Loucy (cell line): Measurements from ENCODE around the gene CTNNBL1.

Experiments
- H2AFZ ChIP-seq: fragments of 200-600 bp; sonication (generic); 2 replicates; pipeline ENCODE4 v1.6.0; 2016; ENCODE audit warnings: antibody characterized with exemption, mild to moderate bottlenecking, low read length, moderate library complexity
- H3F3A ChIP-seq: fragments of 200-600 bp; 2 replicates; pipeline ENCODE4 v1.6.0; 2016; ENCODE audit warnings: antibody characterized with exemption, low read depth, mild to moderate bottlenecking
- H3K27me3 ChIP-seq: fragments of 200-600 bp; sonication (generic); 2 replicates; pipeline ENCODE4 v1.6.1; 2014; ENCODE audit warnings: low read length, mild to moderate bottlenecking; ENCODE audit not compliant: insufficient read depth, poor library complexity, severe bottlenecking
- H3K36me3 ChIP-seq: fragments of 200-600 bp; sonication (generic); 2 replicates; pipeline ENCODE4 v1.6.1; 2016; ENCODE audit warnings: low read length; ENCODE audit not compliant: insufficient read depth
- H3K4me1 ChIP-seq: fragments of 200-600 bp; sonication (generic); 2 replicates; pipeline ENCODE4 v1.5.1; 2014; ENCODE audit warnings: low read length, mild to moderate bottlenecking; ENCODE audit not compliant: insufficient read depth, poor library complexity, severe bottlenecking
- H3K4me2 ChIP-seq: fragments of 200-600 bp; sonication (generic); 2 replicates; pipeline ENCODE4 v1.6.0; 2014; ENCODE audit warnings: antibody characterized with exemption, low read length, low read depth, mild to moderate bottlenecking; ENCODE audit not compliant: poor library complexity, severe bottlenecking
- H3K4me3 ChIP-seq: fragments of 200-600 bp; sonication (generic); 2 replicates; pipeline ENCODE4 v1.5.1; 2014; ENCODE audit warnings: low read length, mild to moderate bottlenecking, mixed read lengths; ENCODE audit not compliant: poor library complexity, severe bottlenecking
- H3K79me2 ChIP-seq: fragments of 200-600 bp; sonication (generic); 2 replicates; pipeline ENCODE4 v1.6.1; 2014; ENCODE audit warnings: low read length; ENCODE audit not compliant: insufficient read depth
- H3K9ac ChIP-seq: fragments of 200-600 bp; sonication (generic); 2 replicates; pipeline ENCODE4 v1.6.0; 2014; ENCODE audit warnings: mild to moderate bottlenecking, low read depth, low read length, moderate library complexity; ENCODE audit not compliant: poor library complexity, severe bottlenecking
- H3K9me2 ChIP-seq: fragments of 200-600 bp; sonication (generic); replicated peaks from 2 replicates; pipeline ENCODE4 v1.6.1; 2016; ENCODE audit warnings: low read depth, low read length, mixed read lengths
- H3K9me3 ChIP-seq: fragments of 200-600 bp; sonication (generic); 2 replicates; pipeline ENCODE4 v1.6.1; 2014; ENCODE audit warnings: mild to moderate bottlenecking, antibody characterized with exemption, low read length, low read depth; ENCODE audit not compliant: insufficient read depth
- H4K20me1 ChIP-seq: fragments of 200-600 bp; sonication (generic); 2 replicates; pipeline ENCODE4 v1.6.0; 2014; ENCODE audit warnings: antibody characterized with exemption, low read length, mild to moderate bottlenecking; ENCODE audit not compliant: insufficient read depth, poor library complexity, severe bottlenecking
- EZH2phosphoT487 ChIP-seq: fragments of 200-600 bp; IDR thresholded peaks from 2 replicates; pipeline ENCODE4 v1.6.1; 2018; ENCODE audit warnings: antibody characterized with exemption, mild to moderate bottlenecking, moderate library complexity, borderline replicate concordance
- TF ChIP-seq, protein P1 (sequence below): fragments of 200-600 bp; sonication (generic); conservative IDR thresholded peaks from 2 replicates; pipeline ENCODE4 v1.5.1; 2014; ENCODE audit warnings: mild to moderate bottlenecking, antibody characterized with exemption, low read length

CTNNBL1 gene

DNA sequence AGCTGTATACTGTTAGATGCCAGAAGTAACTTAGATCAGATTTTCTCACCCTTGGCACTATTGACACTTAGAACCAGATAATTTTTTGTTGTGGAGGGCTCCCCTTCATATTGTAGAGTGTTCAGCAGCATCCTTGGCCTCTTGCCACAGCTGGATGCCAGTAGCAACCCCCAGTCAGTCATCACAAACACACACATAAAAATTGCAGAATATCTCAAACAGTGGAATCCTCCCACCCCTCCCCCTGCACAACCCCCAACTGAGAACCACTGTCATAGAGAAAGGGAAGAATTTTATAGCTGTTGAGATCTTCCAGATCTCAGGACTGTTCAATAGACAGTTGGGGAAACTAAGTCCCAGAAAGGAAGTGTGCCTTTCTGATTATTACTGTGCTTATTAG, 127.9 kb downstream of the CTNNBL1 start:
- Histone ChIP-seq H3K27me3 (no peaks in the 10 kb centered on the region), H3K4me3 (no peak overlapping the region), H3K4me1 (no peaks in the 10 kb centered on the region), H3K9me2 (no peaks in the 10 kb centered on the region), H3K9ac (no peak overlapping the region), H3K4me2 (no peak overlapping the region), H3F3A (no peaks in the 10 kb centered on the region), H3K79me2 (no peaks in the 10 kb centered on the region; the same call in 1 of the 2 replicates), H2AFZ (no peak overlapping the region), H3K9me3 (no peaks in the 10 kb centered on the region), H3K36me3 (peaks cover 17% of the 10 kb centered on the region; the same call in 1 of the 2 replicates), H4K20me1 (no peaks in the 10 kb centered on the region)
- no peak for TF ChIP-seq EZH2phosphoT487

DNA sequence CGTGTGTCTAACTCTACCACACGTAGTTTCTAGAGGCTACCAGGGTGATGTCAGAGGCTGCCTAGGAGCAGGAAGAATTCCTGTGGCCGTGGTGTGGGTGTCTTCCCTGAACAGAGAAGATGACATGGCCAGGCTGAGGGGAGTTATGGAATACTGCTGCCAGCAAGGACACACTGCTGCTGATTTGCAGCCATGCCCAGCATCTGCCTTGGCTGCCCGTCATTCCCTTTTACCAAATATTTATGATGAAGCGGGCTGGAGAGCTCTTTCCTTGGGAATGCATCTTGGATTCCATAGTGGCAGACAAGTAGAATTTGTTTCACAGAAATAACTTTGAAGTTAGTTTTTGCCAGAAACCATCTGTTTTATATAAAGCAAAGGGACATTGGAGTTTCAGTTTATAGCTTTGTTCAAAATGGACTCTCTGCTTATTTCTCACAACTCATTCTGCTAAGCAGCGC, 128.3 kb downstream of the CTNNBL1 start:
- Histone ChIP-seq H3K9ac (no peak overlapping the region), H3K9me3 (no peaks in the 10 kb centered on the region), H3F3A (no peaks in the 10 kb centered on the region), H3K4me3 (no peak overlapping the region), H3K4me2 (no peak overlapping the region), H3K27me3 (no peaks in the 10 kb centered on the region), H3K36me3 (peaks cover 17% of the 10 kb centered on the region; the same call in 1 of the 2 replicates), H3K9me2 (no peaks in the 10 kb centered on the region), H3K4me1 (no peaks in the 10 kb centered on the region), H3K79me2 (no peaks in the 10 kb centered on the region), H2AFZ (no peak overlapping the region), H4K20me1 (no peaks in the 10 kb centered on the region)
- TF ChIP-seq EZH2phosphoT487, result no peak
- TF ChIP-seq, protein P1, sequence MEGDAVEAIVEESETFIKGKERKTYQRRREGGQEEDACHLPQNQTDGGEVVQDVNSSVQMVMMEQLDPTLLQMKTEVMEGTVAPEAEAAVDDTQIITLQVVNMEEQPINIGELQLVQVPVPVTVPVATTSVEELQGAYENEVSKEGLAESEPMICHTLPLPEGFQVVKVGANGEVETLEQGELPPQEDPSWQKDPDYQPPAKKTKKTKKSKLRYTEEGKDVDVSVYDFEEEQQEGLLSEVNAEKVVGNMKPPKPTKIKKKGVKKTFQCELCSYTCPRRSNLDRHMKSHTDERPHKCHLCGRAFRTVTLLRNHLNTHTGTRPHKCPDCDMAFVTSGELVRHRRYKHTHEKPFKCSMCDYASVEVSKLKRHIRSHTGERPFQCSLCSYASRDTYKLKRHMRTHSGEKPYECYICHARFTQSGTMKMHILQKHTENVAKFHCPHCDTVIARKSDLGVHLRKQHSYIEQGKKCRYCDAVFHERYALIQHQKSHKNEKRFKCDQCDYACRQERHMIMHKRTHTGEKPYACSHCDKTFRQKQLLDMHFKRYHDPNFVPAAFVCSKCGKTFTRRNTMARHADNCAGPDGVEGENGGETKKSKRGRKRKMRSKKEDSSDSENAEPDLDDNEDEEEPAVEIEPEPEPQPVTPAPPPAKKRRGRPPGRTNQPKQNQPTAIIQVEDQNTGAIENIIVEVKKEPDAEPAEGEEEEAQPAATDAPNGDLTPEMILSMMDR, result no peak

DNA sequence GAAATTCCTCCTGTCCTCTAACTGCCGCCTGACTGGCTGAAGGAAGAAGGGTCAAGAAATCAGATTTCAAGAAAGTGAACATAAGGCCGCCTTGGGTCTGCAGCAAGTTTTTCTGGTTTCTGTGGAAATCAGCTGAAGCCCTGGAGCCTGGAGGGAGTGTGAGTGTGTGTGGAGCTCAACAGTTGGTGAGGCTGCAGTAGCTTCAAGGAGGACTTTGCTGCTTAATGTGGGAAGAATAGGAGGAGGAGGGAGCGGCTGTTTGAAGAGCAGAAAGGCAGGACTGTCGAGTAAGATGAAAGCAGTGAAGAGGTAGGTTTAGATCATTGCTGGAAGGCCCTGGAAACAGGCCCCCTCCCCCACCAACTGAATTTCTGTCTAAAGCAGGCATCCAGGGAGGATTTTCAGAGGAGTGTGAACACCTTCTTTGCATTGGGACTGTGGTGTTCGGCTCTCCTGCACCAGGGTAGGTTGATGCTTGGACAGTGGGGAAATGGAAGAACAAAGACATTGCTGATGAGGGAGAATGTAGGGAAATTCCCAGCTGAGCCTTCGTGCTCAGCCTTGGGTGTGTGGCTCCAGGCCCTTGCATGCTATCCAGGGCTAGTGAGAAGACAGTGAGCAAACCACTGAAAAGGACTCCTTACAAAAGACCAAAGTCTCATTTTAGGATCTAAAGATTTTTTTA, 129.6 kb downstream of the CTNNBL1 start:
- TF ChIP-seq EZH2phosphoT487, result no peak
- TF ChIP-seq, protein P1, result no peak
- no peaks in the 10 kb centered on the region for H3K4me1 ChIP-seq
- H3F3A ChIP-seq, result no peaks in the 10 kb centered on the region
- peaks cover 17% of the 10 kb centered on the region; the same call in 1 of the 2 replicates for H3K36me3 ChIP-seq
- no peaks in the 10 kb centered on the region for H4K20me1 ChIP-seq
- H3K4me3 ChIP-seq, result no peak overlapping the region
- H3K9ac ChIP-seq, result no peak overlapping the region
- no peaks in the 10 kb centered on the region for H3K9me2 ChIP-seq
- H3K79me2 ChIP-seq, result no peaks in the 10 kb centered on the region
- no peak overlapping the region for H3K4me2 ChIP-seq
- H3K9me3 ChIP-seq, result no peaks in the 10 kb centered on the region
- no peaks in the 10 kb centered on the region for H3K27me3 ChIP-seq
- H2AFZ ChIP-seq, result no peak overlapping the region

DNA sequence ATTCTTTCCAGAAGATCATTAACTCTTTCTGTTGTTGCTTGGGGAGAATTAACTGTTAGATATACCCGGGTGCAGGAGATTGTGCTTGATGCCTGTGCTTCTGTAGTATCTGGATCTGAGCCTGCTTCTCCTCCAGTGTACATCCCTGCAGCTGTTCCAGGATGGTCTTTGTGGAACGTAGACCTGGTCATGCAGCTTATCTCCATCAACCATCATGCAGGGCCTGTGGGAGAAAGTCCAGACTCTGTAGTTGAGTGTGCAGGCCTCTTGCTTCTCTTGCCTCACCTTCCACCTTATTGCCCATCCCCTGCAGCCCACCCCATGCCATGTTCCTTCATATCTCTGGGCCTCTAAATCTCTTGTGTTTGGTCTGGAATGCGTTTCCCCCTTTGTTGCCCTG, 133.8 kb downstream of the CTNNBL1 start:
- no peak overlapping the region for H2AFZ ChIP-seq
- no peak overlapping the region for H3K9ac ChIP-seq
- no peaks in the 10 kb centered on the region for H3K9me2 ChIP-seq
- H3K79me2 ChIP-seq, result no peaks in the 10 kb centered on the region
- H3K4me1 ChIP-seq, result peaks cover 5% of the 10 kb centered on the region
- no peaks in the 10 kb centered on the region for H3K9me3 ChIP-seq
- no peak overlapping the region for H3K4me2 ChIP-seq
- no peaks in the 10 kb centered on the region for H3K27me3 ChIP-seq
- TF ChIP-seq, protein P1, result no peak
- TF ChIP-seq EZH2phosphoT487, result no peak
- no peaks in the 10 kb centered on the region for H3F3A ChIP-seq
- no peak overlapping the region for H3K4me3 ChIP-seq
- H4K20me1 ChIP-seq, result no peaks in the 10 kb centered on the region
- H3K36me3 ChIP-seq, result peaks cover 22% of the 10 kb centered on the region; the same call in 1 of the 2 replicates
